ENCODE data around the gene SNX15.

The SNX15 gene

GRCh38 chr11:65032216-65032615 is 5.0 kb downstream of the SNX15 start:
- no peak for TF ChIP-seq BHLHE40 (IDR thresholded peaks at IDR 0.05; ENCODE audit: borderline replicate concordance)
- TF ChIP-seq CTBP1 (IDR thresholded peaks at IDR 0.05; ENCODE audit: borderline replicate concordance) = no peak
- TF ChIP-seq ARNT (IDR thresholded peaks at IDR 0.05) = no peak
- no peak for TF ChIP-seq NFRKB (IDR thresholded peaks at IDR 0.05)
- no peak for TF ChIP-seq TARDBP (IDR thresholded peaks at IDR 0.05)
- no peak for TF ChIP-seq HDGF (IDR thresholded peaks at IDR 0.05; ENCODE audit: borderline replicate concordance)
- TF ChIP-seq ELF4 (IDR thresholded peaks at IDR 0.05) = no peak
- no peak for TF ChIP-seq FOXA1 (IDR thresholded peaks at IDR 0.05)
- TF ChIP-seq L3MBTL2 (conservative IDR thresholded peaks at IDR 0.05) = no peak
- no peak for TF ChIP-seq SUZ12 (IDR thresholded peaks at IDR 0.05)
- no peak for TF ChIP-seq ZNF384 (IDR thresholded peaks at IDR 0.05)
- TF ChIP-seq FOXK2 (IDR thresholded peaks at IDR 0.05) = no peak
- no peak for TF ChIP-seq SP1 (IDR thresholded peaks at IDR 0.05)
- TF ChIP-seq PKNOX1 (IDR thresholded peaks at IDR 0.05) = no peak
- TF ChIP-seq LEF1 (IDR thresholded peaks at IDR 0.05; ENCODE audit: borderline replicate concordance) = no peak
- no peak for TF ChIP-seq FOXM1 (IDR thresholded peaks at IDR 0.05; ENCODE audit: borderline replicate concordance)
- ChIA-PET CTCF (interaction anchor here (1.0 to 1.3 kb wide), 2 partner anchors 11 to 283 kb away, joined by 3 read pairs; no protein-coding TSS in a partner anchor), POLR2A (interaction anchor here (1.8 kb wide), 1 partner anchor 8 kb away, joined by 7 read pairs; the partner anchor contains the start of gene SAC3D1)
- no peak for DNase-seq (ENCODE audit: extremely low spot score)

- CTCF ChIA-PET = no interaction called here
- no peak for TF ChIP-seq PKNOX1 (IDR thresholded peaks at IDR 0.05)
- TF ChIP-seq SUZ12 (IDR thresholded peaks at IDR 0.05) = no peak
- TF ChIP-seq ZNF384 (IDR thresholded peaks at IDR 0.05) = no peak
- TF ChIP-seq SP1 (IDR thresholded peaks at IDR 0.05) = no peak
- TF ChIP-seq BHLHE40 (IDR thresholded peaks at IDR 0.05; ENCODE audit: borderline replicate concordance) = no peak
- no peak for TF ChIP-seq FOXA1 (IDR thresholded peaks at IDR 0.05)
- no peak for TF ChIP-seq FOXK2 (IDR thresholded peaks at IDR 0.05)
- TF ChIP-seq FOXM1 (IDR thresholded peaks at IDR 0.05; ENCODE audit: borderline replicate concordance) = no peak
These were observed 7.2 kb downstream of the SNX15 start for GRCh38 chr11:65034423-65034822.

DNA sequence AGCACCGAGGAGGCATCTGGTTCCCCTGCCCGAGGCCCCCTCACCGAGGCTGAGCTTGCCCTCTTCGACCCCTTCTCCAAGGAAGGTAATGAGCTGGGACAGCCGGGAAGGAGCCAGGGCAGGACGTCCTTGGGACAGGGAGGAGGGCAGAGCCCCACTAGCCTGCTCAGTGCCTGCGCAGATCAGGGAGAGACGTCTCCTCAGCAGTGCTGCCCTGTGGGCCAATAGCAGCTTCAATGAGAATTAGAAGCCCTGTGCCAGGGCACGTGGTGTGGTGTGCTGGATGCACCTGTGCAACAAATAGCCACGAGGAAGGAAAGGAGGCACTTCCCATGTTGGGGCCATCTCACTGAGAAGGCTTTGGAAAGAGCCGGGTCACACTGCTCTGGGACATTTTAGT is 8.3 kb downstream of the SNX15 start:
- no peak for DNase-seq (ENCODE audit: extremely low spot score)
- no peak for TF ChIP-seq ARNT (IDR thresholded peaks at IDR 0.05)
- no peak for TF ChIP-seq FOXM1 (IDR thresholded peaks at IDR 0.05; ENCODE audit: borderline replicate concordance)
- no peak for TF ChIP-seq BHLHE40 (IDR thresholded peaks at IDR 0.05; ENCODE audit: borderline replicate concordance)
- no peak for TF ChIP-seq TARDBP (IDR thresholded peaks at IDR 0.05)
- TF ChIP-seq FOXK2 (IDR thresholded peaks at IDR 0.05) = no peak
- TF ChIP-seq HDGF (IDR thresholded peaks at IDR 0.05; ENCODE audit: borderline replicate concordance) = no peak
- no peak for TF ChIP-seq SP1 (IDR thresholded peaks at IDR 0.05)
- TF ChIP-seq SUZ12 (IDR thresholded peaks at IDR 0.05) = no peak
- TF ChIP-seq ZNF384 (IDR thresholded peaks at IDR 0.05) = no peak
- no peak for TF ChIP-seq ELF4 (IDR thresholded peaks at IDR 0.05)
- TF ChIP-seq CTBP1 (IDR thresholded peaks at IDR 0.05; ENCODE audit: borderline replicate concordance) = no peak
- ChIA-PET POLR2A (no interaction called here), CTCF (interaction anchor here (0.6 kb wide), 1 partner anchor 12 kb away, joined by 3 read pairs; no protein-coding TSS in a partner anchor)

More at GRCh38 chr11:65034423-65034822, 7.2 kb downstream of the SNX15 start:
- POLR2A ChIA-PET = no interaction called here
- DNase-seq (ENCODE audit: extremely low spot score) = no peak

DNA sequence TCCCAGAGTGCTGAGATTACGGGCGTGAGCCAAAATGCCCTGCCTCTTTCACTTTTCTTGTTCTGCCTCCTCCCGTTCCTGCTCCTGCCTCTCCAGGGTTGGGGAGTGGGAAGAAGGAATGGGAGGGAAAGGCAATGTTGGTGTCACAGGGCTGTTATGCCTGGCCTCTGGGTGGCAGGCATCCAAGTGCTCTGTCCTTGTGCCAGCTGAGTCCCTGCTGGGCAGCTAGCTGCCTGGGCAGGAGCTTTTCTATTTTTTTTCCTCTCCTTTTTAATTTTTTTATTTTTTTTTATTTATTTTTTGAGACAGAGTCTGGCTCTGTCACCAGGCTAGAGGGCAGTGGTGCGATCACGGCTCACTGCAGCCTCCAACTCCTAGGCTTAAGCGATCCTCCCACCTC is 9.7 kb downstream of the SNX15 start:
- ChIA-PET CTCF (no interaction called here), POLR2A (no interaction called here)
- DNase-seq (ENCODE audit: extremely low spot score) = no peak
- TF ChIP-seq CTBP1 (IDR thresholded peaks at IDR 0.05; ENCODE audit: borderline replicate concordance) (no peak), PKNOX1 (IDR thresholded peaks at IDR 0.05) (no peak), NFRKB (IDR thresholded peaks at IDR 0.05) (no peak), FOXK2 (IDR thresholded peaks at IDR 0.05) (no peak), BHLHE40 (IDR thresholded peaks at IDR 0.05; ENCODE audit: borderline replicate concordance) (no peak), HDGF (IDR thresholded peaks at IDR 0.05; ENCODE audit: borderline replicate concordance) (no peak), ARNT (IDR thresholded peaks at IDR 0.05) (no peak), TARDBP (IDR thresholded peaks at IDR 0.05) (no peak), LEF1 (IDR thresholded peaks at IDR 0.05; ENCODE audit: borderline replicate concordance) (no peak), SUZ12 (IDR thresholded peaks at IDR 0.05) (no peak)

DNA sequence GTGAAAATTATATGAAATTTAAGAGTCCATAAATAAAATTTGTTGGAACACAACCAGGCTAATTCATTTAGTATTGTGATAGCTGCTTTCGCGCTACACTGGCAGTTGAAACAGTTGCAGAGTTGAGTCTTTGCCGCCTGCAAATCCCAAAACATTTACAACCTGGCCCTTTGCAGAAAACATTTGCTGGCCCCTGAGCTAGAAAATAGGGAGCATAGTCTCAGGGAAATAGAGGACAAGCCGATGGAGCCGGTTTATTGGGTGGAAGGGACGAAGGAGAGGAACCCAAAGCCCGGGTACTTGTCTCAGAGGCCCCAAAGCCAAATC is 13.2 kb downstream of the SNX15 start:
- POLR2A ChIA-PET = interaction anchor here (0.7 to 2.3 kb wide), 19 partner anchors 9 to 237 kb away, joined by 3 to 14 read pairs (median 4); partner anchors contain the start of genes ARL2, FAU, MAP4K2 and MEN1
- CTCF ChIA-PET = interaction anchor here (0.6 to 1.6 kb wide), 2 partner anchors 124 to 152 kb away, joined by 4 read pairs; no protein-coding TSS in a partner anchor
- TF ChIP-seq FOXK2 (IDR thresholded peaks at IDR 0.05) (no peak), ARNT (IDR thresholded peaks at IDR 0.05) (no peak), ZNF384 (IDR thresholded peaks at IDR 0.05) (no peak), L3MBTL2 (conservative IDR thresholded peaks at IDR 0.05) (no peak), FOXM1 (IDR thresholded peaks at IDR 0.05; ENCODE audit: borderline replicate concordance) (no peak), PKNOX1 (IDR thresholded peaks at IDR 0.05) (no peak)
- DNase-seq (ENCODE audit: extremely low spot score) = no peak

Data from HEK293T (cell line).